Stimulated activated naive CD8-positive, alpha-beta T cell treated with anti-CD3 and anti-CD28 coated beads, Interleukin-15, amount 100 ng/mL, for 72 hours (primary cell): ENCODE measurements around the gene CDR2L.
A peak's percentile ranks its signal among the peaks of the same experiment; 100 is the strongest.
"Not testable (repeated sequence)": the region's sequence is repeated elsewhere in the genome, so short reads cannot be mapped to it uniquely, and the experiment has no call there.

Experiments used
- ATAC-seq: fragments of 150-1000 bp; cut with Tn5 transposase; 2 replicates; pipeline ENCODE4 v1.10.0; 2021; ENCODE audit warnings: mild to moderate bottlenecking, moderate library complexity
- DNase-seq, 2 donors: peaks; one replicate each; pipeline ENCODE4 v3.0.0; 2021 to 2022
- H3K27ac Mint-ChIP-seq, 2 donors: one replicate each; pipeline ENCODE4 v1.8.0; 2022; ENCODE audit warnings: mild to moderate bottlenecking in 2 of 2, mixed read lengths in 2 of 2, moderate library complexity in 2 of 2
- H3K27me3 Mint-ChIP-seq: one replicate; pipeline ENCODE4 v1.8.0; 2022; ENCODE audit warnings: mixed read lengths
- H3K4me1 Mint-ChIP-seq: one replicate; pipeline ENCODE4 v1.8.0; 2022; ENCODE audit warnings: mild to moderate bottlenecking, mixed read lengths
- H3K4me3 Mint-ChIP-seq, 2 donors: one replicate each; pipeline ENCODE4 v1.8.0; 2022; ENCODE audit warnings: mild to moderate bottlenecking in 2 of 2, mixed read lengths in 2 of 2, moderate library complexity in 1 of 2
- H3K9me3 Mint-ChIP-seq, 2 donors: one replicate each; pipeline ENCODE4 v1.8.0; 2022; ENCODE audit warnings: mixed read lengths in 2 of 2

CDR2L gene

GRCh38 chr17:74954115-74954514 is 33.3 kb upstream of the CDR2L start:
- H3K4me3 Mint-ChIP-seq, result no peak overlapping the region
- ATAC-seq, result no peak
- no peak for DNase-seq
- no peak overlapping the region for H3K27ac Mint-ChIP-seq
- peaks cover 4% of the 10 kb centered on the region for H3K4me1 Mint-ChIP-seq
- no peaks in the 10 kb centered on the region for H3K9me3 Mint-ChIP-seq
- H3K27me3 Mint-ChIP-seq, result peaks cover 6% of the 10 kb centered on the region

GRCh38 chr17:74954665-74955421 is 32.6 kb upstream of the CDR2L start:
- H3K4me1 Mint-ChIP-seq, result peaks cover 4% of the 10 kb centered on the region
- ATAC-seq (no peak), DNase-seq (no peak)
- peak overlapping the region in 1 of 2 donors; percentile 58 for H3K27ac Mint-ChIP-seq
- H3K9me3 Mint-ChIP-seq, result no peaks in the 10 kb centered on the region
- H3K4me3 Mint-ChIP-seq, result no peak overlapping the region
- peaks cover 6% of the 10 kb centered on the region for H3K27me3 Mint-ChIP-seq

GRCh38 chr17:74956093-74956492 is 31.3 kb upstream of the CDR2L start:
- peaks cover 6% of the 10 kb centered on the region for H3K27me3 Mint-ChIP-seq
- H3K4me3 Mint-ChIP-seq, result no peak overlapping the region
- H3K9me3 Mint-ChIP-seq, result no peaks in the 10 kb centered on the region
- H3K4me1 Mint-ChIP-seq, result peaks cover 10% of the 10 kb centered on the region
- no peak overlapping the region for H3K27ac Mint-ChIP-seq
- no peak for ATAC-seq
- no peak for DNase-seq

DNA sequence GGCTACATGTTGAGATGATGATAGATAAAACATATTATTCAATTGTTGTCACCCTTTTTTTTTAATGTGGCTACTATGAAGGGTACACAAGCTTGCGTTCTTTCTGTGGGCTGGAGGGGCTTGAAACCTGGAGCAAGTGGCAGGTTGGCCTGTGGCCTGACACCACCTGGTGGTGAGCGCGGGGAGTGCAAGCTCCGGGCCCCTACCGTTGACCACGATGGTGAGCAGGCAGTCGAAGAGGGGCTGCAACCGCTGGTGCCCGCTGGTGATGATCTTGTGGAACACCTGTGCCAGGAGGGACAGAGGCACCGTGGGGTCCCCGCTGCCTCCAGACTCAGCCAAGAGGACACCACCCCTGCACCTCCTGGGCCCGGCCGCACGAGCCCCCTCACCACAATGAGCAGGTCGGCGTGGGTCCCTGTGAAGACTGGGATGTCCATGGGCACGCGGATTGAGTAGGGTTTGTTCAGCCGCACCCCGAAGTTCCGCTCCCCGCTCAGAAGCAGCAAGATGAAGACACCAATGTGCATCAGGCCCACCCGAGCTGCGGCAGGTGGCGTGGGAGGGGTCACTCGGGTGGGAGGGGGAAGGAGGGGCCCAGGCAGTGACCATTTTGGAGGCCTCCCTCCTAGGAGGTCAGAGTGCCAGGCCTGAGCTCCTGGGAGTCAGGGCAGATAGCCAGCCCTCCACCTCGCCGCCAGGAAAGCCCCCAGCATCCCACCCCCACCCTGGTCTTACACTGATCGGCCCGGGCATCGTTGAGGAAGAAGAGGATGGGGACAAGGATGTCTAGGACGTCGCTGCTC is 29.3 kb upstream of the CDR2L start:
- peaks cover 6% of the 10 kb centered on the region for H3K27me3 Mint-ChIP-seq
- ATAC-seq (peak; percentile 53), DNase-seq (peak; percentile 80 to 84)
- H3K27ac Mint-ChIP-seq, result no peak overlapping the region
- H3K4me1 Mint-ChIP-seq, result peaks cover 15% of the 10 kb centered on the region
- H3K9me3 Mint-ChIP-seq, result no peaks in the 10 kb centered on the region
- H3K4me3 Mint-ChIP-seq, result no peak overlapping the region

- Mint-ChIP-seq H3K27me3 (peaks cover 6% of the 10 kb centered on the region), H3K9me3 (no peaks in the 10 kb centered on the region), H3K27ac (no peak overlapping the region), H3K4me3 (no peak overlapping the region), H3K4me1 (peaks cover 15% of the 10 kb centered on the region)
- no peak for ATAC-seq
- DNase-seq, result no peak
Measured at GRCh38 chr17:74959826-74960515, 27.5 kb upstream of the CDR2L start.

GRCh38 chr17:74960570-74961342 is 26.7 kb upstream of the CDR2L start:
- no peaks in the 10 kb centered on the region for H3K9me3 Mint-ChIP-seq
- ATAC-seq (peak; percentile 37), DNase-seq (peak; percentile 38 to 39)
- H3K27ac Mint-ChIP-seq, result no peak overlapping the region
- peaks cover 6% of the 10 kb centered on the region for H3K27me3 Mint-ChIP-seq
- peaks cover 15% of the 10 kb centered on the region for H3K4me1 Mint-ChIP-seq
- no peak overlapping the region for H3K4me3 Mint-ChIP-seq

DNA sequence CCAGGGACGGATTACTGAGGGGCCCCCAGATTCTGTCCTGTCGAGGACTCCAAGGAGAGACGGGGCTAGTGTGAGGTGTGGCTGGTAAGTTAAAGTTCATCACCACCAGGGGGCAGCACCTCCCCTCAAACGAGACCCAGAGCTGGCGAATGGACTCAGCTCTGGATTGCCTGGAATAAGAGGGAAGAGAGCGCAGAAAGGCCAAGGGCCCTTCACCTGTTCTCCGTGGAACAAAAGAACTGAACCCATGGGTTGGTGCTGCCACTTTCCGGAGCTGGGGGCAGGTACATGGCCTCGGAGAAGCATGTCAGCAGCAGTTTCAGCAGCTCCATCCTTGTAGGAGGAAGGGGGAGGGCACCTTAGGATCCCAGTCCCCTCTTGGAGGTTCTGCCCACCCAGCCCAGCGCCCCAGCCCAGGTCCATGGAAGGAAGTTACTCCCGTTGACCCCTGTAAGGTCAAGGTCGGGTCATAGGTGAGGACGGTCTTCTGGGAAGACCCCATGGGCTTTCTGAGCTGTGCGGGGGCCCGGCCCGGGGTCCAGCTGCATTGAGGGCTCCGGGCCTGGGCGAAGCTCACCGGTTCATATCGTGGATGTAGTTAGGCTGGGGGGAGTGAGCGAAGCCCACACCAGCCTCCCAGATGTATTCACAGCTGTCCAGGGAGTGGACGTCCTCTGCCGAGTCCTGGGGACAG is 25.6 kb upstream of the CDR2L start:
- ATAC-seq (peak; percentile 78), DNase-seq (peak; percentile 77 to 80)
- H3K4me1 Mint-ChIP-seq, result peaks cover 15% of the 10 kb centered on the region
- H3K27ac Mint-ChIP-seq, result no peak overlapping the region
- no peaks in the 10 kb centered on the region for H3K9me3 Mint-ChIP-seq
- H3K27me3 Mint-ChIP-seq, result peaks cover 6% of the 10 kb centered on the region
- no peak overlapping the region for H3K4me3 Mint-ChIP-seq

- Mint-ChIP-seq H3K9me3 (no peaks in the 10 kb centered on the region), H3K27ac (no peak overlapping the region), H3K27me3 (peaks cover 5% of the 10 kb centered on the region), H3K4me1 (peaks cover 15% of the 10 kb centered on the region), H3K4me3 (no peak overlapping the region)
- DNase-seq, result no peak
- no peak for ATAC-seq
Measured at GRCh38 chr17:74962622-74963394, 24.6 kb upstream of the CDR2L start.

- Mint-ChIP-seq H3K27me3 (no peaks in the 10 kb centered on the region), H3K27ac (no peak overlapping the region), H3K4me3 (no peak overlapping the region), H3K4me1 (peaks cover 11% of the 10 kb centered on the region), H3K9me3 (no peaks in the 10 kb centered on the region)
- no peak for DNase-seq
- no peak for ATAC-seq
Measured at GRCh38 chr17:74963656-74964055, 23.8 kb upstream of the CDR2L start.

GRCh38 chr17:74964246-74964761 is 23.1 kb upstream of the CDR2L start:
- no peak overlapping the region for H3K4me3 Mint-ChIP-seq
- H3K27me3 Mint-ChIP-seq, result no peaks in the 10 kb centered on the region
- no peak for ATAC-seq

DNA sequence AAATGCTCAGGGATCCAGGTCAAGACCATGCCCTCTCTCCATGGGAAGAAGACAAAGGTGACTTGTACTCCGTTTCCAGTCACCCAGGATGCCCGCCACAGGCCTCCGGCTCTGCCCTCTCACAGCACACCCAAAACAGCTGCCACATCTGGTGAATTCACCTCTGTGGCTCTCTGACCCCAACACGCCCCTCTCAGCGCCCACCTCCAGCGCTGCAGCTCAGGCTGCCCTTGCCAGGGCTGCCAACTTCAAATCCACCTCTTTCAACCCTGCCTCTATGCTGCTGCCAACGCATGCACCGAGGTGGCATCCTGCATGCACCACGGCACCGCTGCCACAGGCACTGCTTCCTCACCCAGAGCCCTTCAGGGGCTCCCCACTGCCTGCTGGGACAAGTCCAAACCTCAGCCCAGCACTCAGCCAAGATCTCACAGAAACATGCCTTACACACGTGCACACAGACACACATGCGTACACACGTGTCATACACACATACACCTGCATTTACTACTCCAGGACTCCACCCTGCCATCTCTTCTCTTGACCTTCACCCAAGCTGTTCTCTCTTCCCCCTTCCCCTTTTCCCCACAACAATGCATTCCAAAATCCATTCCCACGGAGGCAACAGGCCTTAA is 22.3 kb upstream of the CDR2L start:
- H3K4me3 Mint-ChIP-seq, result no peak overlapping the region
- H3K9me3 Mint-ChIP-seq, result no peaks in the 10 kb centered on the region
- ATAC-seq (no peak), DNase-seq (no peak)
- no peaks in the 10 kb centered on the region for H3K27me3 Mint-ChIP-seq
- H3K27ac Mint-ChIP-seq, result peak overlapping the region in 1 of 2 donors; percentile 40
- peaks cover 11% of the 10 kb centered on the region for H3K4me1 Mint-ChIP-seq

More at GRCh38 chr17:74964246-74964761, 23.1 kb upstream of the CDR2L start:
- peaks cover 11% of the 10 kb centered on the region for H3K4me1 Mint-ChIP-seq
- H3K27ac Mint-ChIP-seq, result no peak overlapping the region
- no peak for DNase-seq
- H3K9me3 Mint-ChIP-seq, result no peaks in the 10 kb centered on the region

DNA sequence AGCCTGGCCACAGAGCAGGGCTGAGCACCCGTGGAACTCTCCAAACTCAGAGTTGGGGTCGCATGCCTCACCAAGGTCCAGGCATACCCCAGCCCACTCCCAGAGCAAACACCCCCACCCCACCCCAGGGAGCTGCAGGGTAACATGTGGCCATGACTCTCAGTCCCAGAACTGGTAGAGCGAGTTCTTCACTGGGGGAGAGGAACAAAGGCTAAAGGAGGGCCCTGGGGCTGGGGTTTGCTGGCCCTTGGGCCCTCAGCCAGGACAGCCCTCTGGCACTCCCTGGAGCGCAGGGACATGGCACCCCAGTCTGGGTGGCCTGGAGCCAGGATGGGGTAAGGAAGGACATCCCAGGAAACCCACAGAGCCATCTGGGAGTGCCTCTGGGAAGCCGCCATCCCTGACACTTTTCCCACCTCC is 19.1 kb upstream of the CDR2L start:
- Mint-ChIP-seq H3K27ac (no peak overlapping the region), H3K27me3 (peaks cover 19% of the 10 kb centered on the region), H3K4me1 (peaks cover 15% of the 10 kb centered on the region), H3K4me3 (no peak overlapping the region), H3K9me3 (no peaks in the 10 kb centered on the region)
- no peak for ATAC-seq
- DNase-seq, result no peak

- DNase-seq, H3K4me3 Mint-ChIP-seq, ATAC-seq, H3K27ac Mint-ChIP-seq, H3K9me3 Mint-ChIP-seq: not testable (repeated sequence)
- H3K27me3 Mint-ChIP-seq, result peaks cover 26% of the 10 kb centered on the region
- peaks cover 15% of the 10 kb centered on the region for H3K4me1 Mint-ChIP-seq
Measured at GRCh38 chr17:74969501-74969900, 17.9 kb upstream of the CDR2L start.
